NCI-H1694 (cell line): ENCODE results near the gene ANKRD9.
"Not testable (repeated sequence)": the region's sequence is repeated elsewhere in the genome, so short reads cannot be mapped to it uniquely, and the experiment has no call there.

ENCODE experiments used
- DNase-seq: peaks from one replicate; lab custom pipeline; 2025; lab: John Stamatoyannopoulos, UW

Gene ANKRD9

GRCh38 chr14:102509746-102510615, at the start of gene ANKRD9:
TSS of gene ANKRD9 (minus strand) at chr14:102509776. CDS start at chr14:102507889, 1,887 bp downstream.
- peak; percentile 70 for DNase-seq

- DNase-seq = no peak
These were observed 49.0 kb upstream of the ANKRD9 start for GRCh38 chr14:102558556-102558955.

- no peak for DNase-seq
These were observed 48.1 kb upstream of the ANKRD9 start for GRCh38 chr14:102557434-102558226.

- DNase-seq = no peak
These were observed 46.6 kb upstream of the ANKRD9 start for GRCh38 chr14:102556098-102556677.

GRCh38 chr14:102554821-102555819, 45.5 kb upstream of the ANKRD9 start:
- DNase-seq = no peak

- no peak for DNase-seq
These were observed 42.6 kb upstream of the ANKRD9 start for GRCh38 chr14:102551995-102552705.

- DNase-seq = not testable (repeated sequence)
These were observed 41.4 kb upstream of the ANKRD9 start for GRCh38 chr14:102550927-102551401.

- no peak for DNase-seq
These were observed 39.2 kb upstream of the ANKRD9 start for GRCh38 chr14:102548616-102549240.

- peak; percentile 86 for DNase-seq
These were observed 36.1 kb upstream of the ANKRD9 start for GRCh38 chr14:102545461-102546265.

- no peak for DNase-seq
These were observed 35.3 kb upstream of the ANKRD9 start for GRCh38 chr14:102544747-102545460.

- no peak for DNase-seq
These were observed 34.6 kb upstream of the ANKRD9 start for GRCh38 chr14:102544046-102544746.

GRCh38 chr14:102541771-102542170, 32.2 kb upstream of the ANKRD9 start:
- no peak for DNase-seq

- not testable (repeated sequence) for DNase-seq
These were observed 31.5 kb upstream of the ANKRD9 start for GRCh38 chr14:102541029-102541491.

- DNase-seq = peak; percentile 98
These were observed 30.9 kb upstream of the ANKRD9 start for GRCh38 chr14:102540315-102541028.

GRCh38 chr14:102539544-102540314, 30.2 kb upstream of the ANKRD9 start:
- peak; percentile 99 for DNase-seq
